Lung (tissue), 12 donors: ENCODE results near the gene GREB1. TPM values are rescaled to one million over a fixed set of nuclear protein-coding genes. Genes with fewer than 3 reads are reported as not detected.

Source experiments
- ATAC-seq: fragments of 200-7000 bp; cut with Tn5 transposase; one replicate; pipeline ENCODE4 v1.9.1; 2020; ENCODE audit warnings: moderate number of reproducible peaks; ENCODE audit not compliant: insufficient read depth, low FRiP score
- DNase-seq, 3 donors: peaks; one replicate each; pipeline ENCODE4 v3.0.0-alpha.2; 2013 to 2017
- H3K27ac ChIP-seq, 2 donors: one replicate each; pipeline ENCODE4 v1.5.1; 2013; ENCODE audit warnings: mild to moderate bottlenecking in 2 of 2, moderate library complexity in 2 of 2, control low read depth in 1 of 2, inconsistent platforms in 1 of 2, low read depth in 1 of 2, low read length in 1 of 2
- H3K27me3 ChIP-seq, 3 donors: one replicate each; pipeline ENCODE4 v1.5.1; 2013; ENCODE audit warnings: low read length in 2 of 3; ENCODE audit not compliant: control insufficient read depth in 3 of 3, insufficient read depth in 3 of 3
- H3K36me3 ChIP-seq, 4 donors: one replicate each; pipeline ENCODE4 v1.5.1; 2013; ENCODE audit warnings: low read length in 4 of 4, mild to moderate bottlenecking in 1 of 4, moderate library complexity in 1 of 4; ENCODE audit not compliant: control insufficient read depth in 4 of 4, insufficient read depth in 4 of 4
- H3K4me1 ChIP-seq, 5 donors: one replicate each; pipeline ENCODE4 v1.5.1; 2013; ENCODE audit warnings: low read length in 5 of 5, mild to moderate bottlenecking in 2 of 5, moderate library complexity in 1 of 5; ENCODE audit not compliant: control insufficient read depth in 5 of 5, insufficient read depth in 5 of 5
- H3K4me3 ChIP-seq: one replicate; pipeline ENCODE4 v1.5.1; 2013; ENCODE audit warnings: mild to moderate bottlenecking, control low read depth, moderate library complexity
- H3K9ac ChIP-seq, 2 donors: one replicate each; pipeline ENCODE4 v1.5.1; 2013; ENCODE audit warnings: low read length in 2 of 2, control low read depth in 1 of 2; ENCODE audit not compliant: insufficient read depth in 1 of 2
- H3K9me3 ChIP-seq, 4 donors: one replicate each; pipeline ENCODE4 v1.5.1; 2013; ENCODE audit warnings: low read length in 3 of 4, mild to moderate bottlenecking in 1 of 4, moderate library complexity in 1 of 4; ENCODE audit not compliant: control insufficient read depth in 4 of 4, insufficient read depth in 3 of 4
- WGBS, 2 donors: extraction: QIAGEN DNeasy Blood & Tissue Kit; methylation state at CpG; one replicate each; pipeline ENCODE4 v1.1.7; 2013; 5-methylcytosine and 5-hydroxymethylcytosine counted together
- polyA plus RNA-seq, 2 donors: library from polyadenylated mRNA; stranded (reverse); fragments of 200-250 nt; gene quantifications; one replicate each; pipeline ENCODE4 v1.2.1, GENCODE V29; 2013
- total RNA-seq, 2 donors: library from RNA; depleted of rRNA in 1 of 2; stranded (reverse); fragments of >200 nt in 1 of 2; gene quantifications; one replicate each; pipeline ENCODE4 v1.2.1, GENCODE V29; 2014 to 2021
- TF ChIP-seq, protein P1 (sequence below): IDR thresholded peaks from 2 replicates; pipeline ENCODE4 v1.5.1; 2012; ENCODE audit warnings: mild to moderate bottlenecking; ENCODE audit errors: control extremely low read depth, extremely low read depth
- donor health status: control.
- donor health status: control.
- donor health status: Bipolar disorder and iron deficiency.
- donor health status: healthy.
- donor health status: DM: yes; HTN: yes; CAD: no.

GREB1 gene
- total and polyA plus RNA-seq, 4 donors = 0.23 to 3.3 (median 1.8) TPM

GRCh38 chr2:11574176-11575046 is 40.6 kb downstream of the GREB1 start:
- Histone ChIP-seq H3K27ac (no peak overlapping the region), H3K9ac (no peak overlapping the region), H3K27me3 (no peaks in the 10 kb centered on the region), H3K36me3 (no peaks in the 10 kb centered on the region), H3K4me3 (no peak overlapping the region), H3K9me3 (no peaks in the 10 kb centered on the region), H3K4me1 (peaks cover 0 to 15% (median 0%) of the 10 kb centered on the region in 5 donors)
- TF ChIP-seq, protein P1, sequence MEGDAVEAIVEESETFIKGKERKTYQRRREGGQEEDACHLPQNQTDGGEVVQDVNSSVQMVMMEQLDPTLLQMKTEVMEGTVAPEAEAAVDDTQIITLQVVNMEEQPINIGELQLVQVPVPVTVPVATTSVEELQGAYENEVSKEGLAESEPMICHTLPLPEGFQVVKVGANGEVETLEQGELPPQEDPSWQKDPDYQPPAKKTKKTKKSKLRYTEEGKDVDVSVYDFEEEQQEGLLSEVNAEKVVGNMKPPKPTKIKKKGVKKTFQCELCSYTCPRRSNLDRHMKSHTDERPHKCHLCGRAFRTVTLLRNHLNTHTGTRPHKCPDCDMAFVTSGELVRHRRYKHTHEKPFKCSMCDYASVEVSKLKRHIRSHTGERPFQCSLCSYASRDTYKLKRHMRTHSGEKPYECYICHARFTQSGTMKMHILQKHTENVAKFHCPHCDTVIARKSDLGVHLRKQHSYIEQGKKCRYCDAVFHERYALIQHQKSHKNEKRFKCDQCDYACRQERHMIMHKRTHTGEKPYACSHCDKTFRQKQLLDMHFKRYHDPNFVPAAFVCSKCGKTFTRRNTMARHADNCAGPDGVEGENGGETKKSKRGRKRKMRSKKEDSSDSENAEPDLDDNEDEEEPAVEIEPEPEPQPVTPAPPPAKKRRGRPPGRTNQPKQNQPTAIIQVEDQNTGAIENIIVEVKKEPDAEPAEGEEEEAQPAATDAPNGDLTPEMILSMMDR = no peak
- 83 to 85% methylated on average over 12 of the region's 12 CpGs for WGBS, 2 donors
- ATAC-seq (no peak), DNase-seq (no peak)

DNA sequence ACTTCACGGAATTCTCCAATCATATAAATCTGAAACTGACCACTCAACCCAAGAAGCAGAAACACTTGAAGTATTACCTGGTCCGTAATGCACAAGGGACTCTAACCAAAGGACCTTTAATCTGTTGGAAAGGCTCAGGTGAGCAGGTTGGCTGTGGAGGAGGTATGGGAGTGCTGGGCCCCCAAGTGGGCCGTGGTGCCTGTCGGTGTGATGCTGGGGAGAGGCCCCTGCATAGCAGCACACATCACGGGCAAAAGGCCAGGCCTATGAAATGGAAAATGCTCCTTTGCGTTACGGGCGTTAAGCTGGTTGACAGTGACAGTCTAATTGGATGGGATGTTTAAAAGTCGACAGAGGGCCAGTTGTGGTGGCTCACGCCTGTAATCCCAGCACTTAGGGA is 42.6 kb downstream of the GREB1 start:
- ATAC-seq (no peak), DNase-seq (no peak)
- H3K27ac ChIP-seq = no peak overlapping the region
- H3K36me3 ChIP-seq = no peaks in the 10 kb centered on the region
- H3K9me3 ChIP-seq = no peaks in the 10 kb centered on the region
- no peak overlapping the region for H3K4me3 ChIP-seq
- no peak overlapping the region for H3K9ac ChIP-seq
- TF ChIP-seq, protein P1 = no peak
- 95 to 97% methylated on average over 10 of the region's 10 CpGs for WGBS, 2 donors
- no peaks in the 10 kb centered on the region for H3K27me3 ChIP-seq
- H3K4me1 ChIP-seq = peaks cover 0 to 29% (median 4%) of the 10 kb centered on the region in 5 donors

GRCh38 chr2:11577101-11577883 is 43.4 kb downstream of the GREB1 start:
- no peaks in the 10 kb centered on the region for H3K36me3 ChIP-seq
- WGBS, 2 donors = 63 to 68% methylated on average over 14 of the region's 14 CpGs
- H3K9ac ChIP-seq = no peak overlapping the region
- no peak overlapping the region for H3K4me3 ChIP-seq
- DNase-seq = no peak
- no peaks in the 10 kb centered on the region for H3K27me3 ChIP-seq
- TF ChIP-seq, protein P1 = no peak
- no peaks in the 10 kb centered on the region for H3K9me3 ChIP-seq
- H3K27ac ChIP-seq = no peak overlapping the region
- peaks cover 0 to 36% (median 4%) of the 10 kb centered on the region in 5 donors for H3K4me1 ChIP-seq
- ATAC-seq = no peak
